ENCODE measurements around the gene ADIRF.
A peak's percentile ranks its signal among the peaks of the same experiment; 100 is the strongest.
"Not testable (repeated sequence)": the region's sequence is repeated elsewhere in the genome, so short reads cannot be mapped to it uniquely, and the experiment has no call there.

ADIRF gene

GRCh38 chr10:86961481-86962091 is 6.7 kb upstream of the ADIRF start:
- DNase-seq = no peak

- no peak for DNase-seq
Observed at GRCh38 chr10:86962136-86962980, 5.9 kb upstream of the ADIRF start.

- DNase-seq = no peak
Observed at GRCh38 chr10:86962981-86963310, 5.3 kb upstream of the ADIRF start.

GRCh38 chr10:86963341-86963919 is 4.9 kb upstream of the ADIRF start:
- DNase-seq = no peak

GRCh38 chr10:86964061-86964846 is 4.0 kb upstream of the ADIRF start:
- DNase-seq = no peak

GRCh38 chr10:86964847-86965190 is 3.5 kb upstream of the ADIRF start:
- DNase-seq = no peak

- DNase-seq = no peak
Observed at GRCh38 chr10:86965986-86966654, 2.2 kb upstream of the ADIRF start.

GRCh38 chr10:86967481-86967941 is 771 bp upstream of the ADIRF start:
- no peak for DNase-seq

- no peak for DNase-seq
Observed at GRCh38 chr10:86968994-86969355, 693 bp downstream of the ADIRF start.

- no peak for DNase-seq
Observed at GRCh38 chr10:86969421-86970041, 1.2 kb downstream of the ADIRF start.

- no peak for DNase-seq
Observed at GRCh38 chr10:86970162-86970981, 2.1 kb downstream of the ADIRF start.

GRCh38 chr10:86970982-86971231 is 2.6 kb downstream of the ADIRF start:
- no peak for DNase-seq

GRCh38 chr10:86971232-86971991 is 3.1 kb downstream of the ADIRF start:
- DNase-seq = peak; percentile 71

- DNase-seq = no peak
Observed at GRCh38 chr10:86972613-86973380, 4.5 kb downstream of the ADIRF start.

- no peak for DNase-seq
Observed at GRCh38 chr10:86974484-86974883, 6.2 kb downstream of the ADIRF start.

- DNase-seq = no peak
Observed at GRCh38 chr10:86976362-86977056, 8.2 kb downstream of the ADIRF start.

GRCh38 chr10:86978457-86978856 is 10.2 kb downstream of the ADIRF start:
- not testable (repeated sequence) for DNase-seq

GRCh38 chr10:86979296-86979818 is 11.1 kb downstream of the ADIRF start:
- no peak for DNase-seq

- DNase-seq = no peak
Observed at GRCh38 chr10:86979977-86980448, 11.7 kb downstream of the ADIRF start.

All from RPMI8226 (cell line).